CD4-positive, alpha-beta T cell (primary cell): Measurements from ENCODE around the gene RAB27A. TPM values are rescaled to one million over a fixed set of nuclear protein-coding genes. Genes with fewer than 3 reads are reported as not detected.
A peak's percentile ranks its signal among the peaks of the same experiment; 100 is the strongest.

Experiments used
- ATAC-seq: fragments of 200-7000 bp; cut with Tn5 transposase; one replicate; pipeline ENCODE4 v1.10.0; 2022; ENCODE audit warnings: mild to moderate bottlenecking; ENCODE audit not compliant: poor library complexity
- CTCF ChIA-PET: fragments of 350-600 bp; sonication (Branson Sonifier 250); formaldehyde crosslinking; loops from one replicate; lab custom pipeline; 2021; ENCODE audit warnings: antibody characterized with exemption, inconsistent platforms; lab: Charles Lee
- POLR2A ChIA-PET: fragments of 350-600 bp; sonication (Branson Sonifier 250); formaldehyde crosslinking; loops from one replicate; lab custom pipeline; 2021; ENCODE audit warnings: antibody characterized with exemption, inconsistent platforms; lab: Charles Lee
- DNase-seq, 14 experiments: peaks; one replicate each; pipeline ENCODE4 v3.0.0-alpha.2; 2013 to 2020; ENCODE audit warnings: mixed read lengths in 2 of 14
- H3K27ac ChIP-seq, 2 donors: one replicate each; pipeline versions ENCODE4 v1.5.1 to v1.7.0; 2013; ENCODE audit warnings: low read length in 2 of 2, low read depth in 1 of 2, mild to moderate bottlenecking in 1 of 2
- H3K27me3 ChIP-seq, 2 experiments: 1 replicate in 1 of 2; 2 replicates in 1 of 2; pipeline versions ENCODE4 v1.6.1 to v1.7.0; 2013; ENCODE audit warnings: low read length in 2 of 2, control low read depth in 1 of 2, mild to moderate bottlenecking in 1 of 2, moderate library complexity in 1 of 2; ENCODE audit not compliant: insufficient read depth in 2 of 2, control insufficient read depth in 1 of 2
- H3K36me3 ChIP-seq: one replicate; pipeline ENCODE4 v1.6.1; 2013; ENCODE audit warnings: low read length, control low read depth; ENCODE audit not compliant: insufficient read depth
- H3K4me1 ChIP-seq: one replicate; pipeline ENCODE4 v1.6.1; 2013; ENCODE audit warnings: low read length, control low read depth; ENCODE audit not compliant: insufficient read depth
- H3K4me3 ChIP-seq: one replicate; pipeline ENCODE4 v1.5.1; 2013; ENCODE audit warnings: mild to moderate bottlenecking, low read length, moderate library complexity
- H3K9me3 ChIP-seq, 2 experiments: 1 replicate in 1 of 2; 2 replicates in 1 of 2; pipeline versions ENCODE4 v1.6.1 to v1.7.0; 2013; ENCODE audit warnings: low read length in 2 of 2, mild to moderate bottlenecking in 2 of 2, control low read depth in 1 of 2, moderate library complexity in 1 of 2; ENCODE audit not compliant: control insufficient read depth in 1 of 2, insufficient read depth in 1 of 2
- H3K27ac Mint-ChIP-seq: one replicate; pipeline ENCODE4 v1.8.0; 2020; ENCODE audit warnings: mixed read lengths
- H3K27me3 Mint-ChIP-seq: one replicate; pipeline ENCODE4 v1.8.0; 2021; ENCODE audit warnings: mixed read lengths
- H3K36me3 Mint-ChIP-seq: one replicate; pipeline ENCODE4 v1.8.0; 2021; ENCODE audit warnings: low read depth, mixed read lengths
- H3K4me1 Mint-ChIP-seq: one replicate; pipeline ENCODE4 v1.8.0; 2021; ENCODE audit warnings: low read depth, mixed read lengths
- H3K4me3 Mint-ChIP-seq: one replicate; pipeline ENCODE4 v1.8.0; 2020; ENCODE audit warnings: mild to moderate bottlenecking, mixed read lengths
- H3K9me3 Mint-ChIP-seq: one replicate; pipeline ENCODE4 v1.8.0; 2020; ENCODE audit warnings: mixed read lengths
- intact Hi-C, 2 experiments: fragments of 100-400 bp; cut with DNase I in 1 of 2; cut with micrococcal nuclease in 1 of 2; formaldehyde crosslinking; loops; one replicate each; pipeline versions ENCODE4 v1.15.1 to v1.9.0; 2023 to 2025; cut with DNase I, micrococcal nuclease
- total RNA-seq, 174 experiments: library from RNA in 2 of 174; stranded (reverse) in 2 of 174; gene quantifications; one replicate each; pipeline ENCODE4 v1.2.3 and lab custom pipeline; 2021 to 2026
- TF ChIP-seq, protein P1 (sequence below): fragments of 200-600 bp; IDR thresholded peaks from one replicate; pipeline ENCODE4 v1.8.0; 2022; ENCODE audit warnings: antibody characterized with exemption, mild to moderate bottlenecking

RAB27A gene
- total RNA-seq, 2 experiments from 2014 or later, result 9.0 TPM

DNA sequence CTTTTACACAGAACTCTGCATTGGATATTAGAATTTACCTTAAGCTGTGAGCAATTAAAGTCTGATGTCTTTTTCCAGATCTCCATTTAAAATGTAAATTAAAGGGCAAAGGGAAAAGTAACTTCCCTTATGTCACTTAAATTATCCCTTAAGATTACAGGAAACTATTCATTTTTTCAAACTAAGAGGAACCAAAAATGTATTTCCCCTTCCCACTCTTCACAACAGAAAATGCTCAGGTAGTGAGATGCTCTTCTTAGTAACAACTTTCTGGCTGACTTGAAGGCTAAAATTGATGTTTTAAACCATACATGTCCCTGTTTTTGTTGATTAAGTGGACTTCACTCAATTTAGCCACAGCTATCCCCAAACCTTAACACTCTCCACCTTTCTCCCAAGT lies 110.5 kb downstream of the RAB27A start:
- no peaks in the 10 kb centered on the region for H3K27me3 Mint-ChIP-seq
- ChIA-PET POLR2A (interaction anchor here (0.6 kb wide), 1 partner anchor 11 kb away, joined by 3 read pairs; no protein-coding TSS in a partner anchor), CTCF (interaction anchor here (1.2 kb wide), 1 partner anchor 18 kb away, joined by 4 read pairs; the partner anchor contains the start of gene RSL24D1)
- H3K4me1 Mint-ChIP-seq, result peaks cover 1% of the 10 kb centered on the region
- intact Hi-C loops, result no loop called here
- Histone ChIP-seq H3K36me3 (peaks cover 56% of the 10 kb centered on the region), H3K4me3 (no peak overlapping the region), H3K9me3 (no peaks in the 10 kb centered on the region), H3K27ac (no peak overlapping the region), H3K27me3 (no peaks in the 10 kb centered on the region), H3K4me1 (no peaks in the 10 kb centered on the region)
- DNase-seq, result no peak
- H3K27ac Mint-ChIP-seq, result no peak overlapping the region
- peaks cover 73% of the 10 kb centered on the region for H3K36me3 Mint-ChIP-seq
- no peaks in the 10 kb centered on the region for H3K9me3 Mint-ChIP-seq
- no peak overlapping the region for H3K4me3 Mint-ChIP-seq
- ATAC-seq, result no peak
- TF ChIP-seq, protein P1, sequence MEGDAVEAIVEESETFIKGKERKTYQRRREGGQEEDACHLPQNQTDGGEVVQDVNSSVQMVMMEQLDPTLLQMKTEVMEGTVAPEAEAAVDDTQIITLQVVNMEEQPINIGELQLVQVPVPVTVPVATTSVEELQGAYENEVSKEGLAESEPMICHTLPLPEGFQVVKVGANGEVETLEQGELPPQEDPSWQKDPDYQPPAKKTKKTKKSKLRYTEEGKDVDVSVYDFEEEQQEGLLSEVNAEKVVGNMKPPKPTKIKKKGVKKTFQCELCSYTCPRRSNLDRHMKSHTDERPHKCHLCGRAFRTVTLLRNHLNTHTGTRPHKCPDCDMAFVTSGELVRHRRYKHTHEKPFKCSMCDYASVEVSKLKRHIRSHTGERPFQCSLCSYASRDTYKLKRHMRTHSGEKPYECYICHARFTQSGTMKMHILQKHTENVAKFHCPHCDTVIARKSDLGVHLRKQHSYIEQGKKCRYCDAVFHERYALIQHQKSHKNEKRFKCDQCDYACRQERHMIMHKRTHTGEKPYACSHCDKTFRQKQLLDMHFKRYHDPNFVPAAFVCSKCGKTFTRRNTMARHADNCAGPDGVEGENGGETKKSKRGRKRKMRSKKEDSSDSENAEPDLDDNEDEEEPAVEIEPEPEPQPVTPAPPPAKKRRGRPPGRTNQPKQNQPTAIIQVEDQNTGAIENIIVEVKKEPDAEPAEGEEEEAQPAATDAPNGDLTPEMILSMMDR, result no peak

DNA sequence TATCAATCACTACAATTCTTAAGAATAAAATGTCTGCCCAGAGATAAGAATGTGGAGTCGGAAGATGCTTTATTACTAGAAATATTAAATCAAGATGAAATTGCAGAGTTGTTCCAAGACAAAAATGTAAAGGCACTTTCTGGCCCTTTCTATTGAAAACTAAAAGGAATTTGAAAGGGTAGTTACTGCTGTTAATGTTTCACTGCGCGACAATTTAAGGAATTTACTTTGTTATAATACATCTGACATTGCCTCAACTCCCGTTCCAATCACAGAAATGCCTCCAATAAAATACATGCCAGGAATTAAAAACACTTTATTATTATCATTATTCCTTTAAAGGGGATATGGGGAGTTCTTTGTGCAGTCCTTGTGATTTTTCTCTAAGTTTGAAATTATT lies 119.3 kb downstream of the RAB27A start:
- Mint-ChIP-seq H3K4me3 (no peak overlapping the region), H3K27me3 (no peaks in the 10 kb centered on the region), H3K27ac (no peak overlapping the region), H3K36me3 (peaks cover 6% of the 10 kb centered on the region), H3K9me3 (no peaks in the 10 kb centered on the region), H3K4me1 (no peaks in the 10 kb centered on the region)
- TF ChIP-seq, protein P1, result no peak
- intact Hi-C loops, result no loop called here
- DNase-seq (no peak), ATAC-seq (no peak)
- H3K4me1 ChIP-seq, result no peaks in the 10 kb centered on the region
- ChIA-PET POLR2A (no interaction called here), CTCF (no interaction called here)
- no peak overlapping the region for H3K4me3 ChIP-seq
- no peak overlapping the region for H3K27ac ChIP-seq
- no peaks in the 10 kb centered on the region for H3K36me3 ChIP-seq
- no peaks in the 10 kb centered on the region for H3K27me3 ChIP-seq
- no peaks in the 10 kb centered on the region for H3K9me3 ChIP-seq

DNA sequence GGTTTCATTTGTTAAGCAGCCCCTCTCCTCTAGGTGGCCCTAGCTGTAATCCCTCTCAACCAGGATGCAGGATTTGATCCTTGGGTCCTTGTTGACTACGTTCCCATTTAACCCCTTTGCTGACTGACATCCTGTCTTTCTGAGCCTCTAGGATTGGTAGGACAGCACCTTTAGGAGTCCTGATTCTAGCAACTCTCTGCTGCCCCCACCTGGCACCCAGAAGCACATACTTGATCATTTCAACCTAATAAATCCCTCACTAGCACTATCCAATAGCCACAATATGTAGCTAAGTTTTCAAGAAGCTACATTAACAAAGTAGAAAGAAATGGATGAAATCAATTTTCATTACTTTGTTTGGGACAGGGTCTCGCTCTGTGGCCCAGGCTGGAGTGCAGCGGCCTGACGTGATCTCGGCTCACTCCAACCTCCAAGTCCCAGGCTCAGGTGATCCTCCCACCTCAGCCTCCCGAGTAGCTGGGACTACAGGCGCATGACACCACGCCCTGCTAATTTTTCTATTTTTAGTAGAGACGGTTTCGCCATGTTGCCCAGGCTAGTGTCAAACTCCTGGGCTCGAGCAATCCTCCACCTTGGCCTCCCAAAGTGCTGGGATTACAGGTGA lies 121.2 kb downstream of the RAB27A start:
- ATAC-seq (peak; percentile 62), DNase-seq (peak; percentile 15 to 68 (median 35))
- ChIA-PET CTCF (interaction anchor here (1.4 kb wide), 1 partner anchor 28 kb away, joined by 3 read pairs; the partner anchor contains the start of gene RSL24D1), POLR2A (interaction anchor here (1.5 kb wide), 1 partner anchor 28 kb away, joined by 3 read pairs; the partner anchor contains the start of gene RSL24D1)
- TF ChIP-seq, protein P1, result peak; percentile 77
- H3K27ac ChIP-seq, result no peak overlapping the region
- no peaks in the 10 kb centered on the region for H3K9me3 ChIP-seq
- H3K36me3 ChIP-seq, result no peaks in the 10 kb centered on the region
- intact Hi-C loops, result no loop called here
- no peaks in the 10 kb centered on the region for H3K9me3 Mint-ChIP-seq
- H3K27me3 ChIP-seq, result no peaks in the 10 kb centered on the region
- H3K27ac Mint-ChIP-seq, result no peak overlapping the region
- H3K4me1 ChIP-seq, result no peaks in the 10 kb centered on the region
- H3K4me3 ChIP-seq, result no peak overlapping the region
- no peaks in the 10 kb centered on the region for H3K27me3 Mint-ChIP-seq
- no peak overlapping the region for H3K4me3 Mint-ChIP-seq
- H3K4me1 Mint-ChIP-seq, result no peaks in the 10 kb centered on the region
- no peaks in the 10 kb centered on the region for H3K36me3 Mint-ChIP-seq
